T follicular helper cell (primary cell): ENCODE results near the gene ZNF79.

ENCODE experiments used
- DNase-seq: peaks from one replicate; pipeline ENCODE4 v3.0.0-alpha.2; 2020; ENCODE audit warnings: low read depth

Gene ZNF79

DNA sequence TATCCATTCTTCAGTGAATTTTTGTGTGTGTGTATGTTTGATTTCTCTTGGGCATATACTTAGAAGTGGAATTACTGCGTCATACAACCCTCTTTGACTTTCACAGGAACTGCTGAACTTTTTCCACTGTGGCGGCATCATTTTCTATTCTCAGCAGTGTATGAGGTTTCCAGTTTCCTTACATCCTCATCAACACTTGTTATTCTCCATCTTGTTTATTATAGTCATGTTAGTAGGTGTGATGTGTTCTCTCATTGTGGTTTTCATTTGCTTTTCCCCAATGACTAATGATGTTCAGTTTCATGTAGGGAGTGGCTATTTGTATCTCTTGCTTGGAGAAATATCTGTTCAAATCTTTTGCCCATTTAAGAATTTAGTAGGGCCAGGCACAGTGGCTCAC lies 2.6 kb downstream of the ZNF79 start:
- DNase-seq = no peak

GRCh38 chr9:127428348-127428747 lies 4.2 kb downstream of the ZNF79 start:
- no peak for DNase-seq

DNA sequence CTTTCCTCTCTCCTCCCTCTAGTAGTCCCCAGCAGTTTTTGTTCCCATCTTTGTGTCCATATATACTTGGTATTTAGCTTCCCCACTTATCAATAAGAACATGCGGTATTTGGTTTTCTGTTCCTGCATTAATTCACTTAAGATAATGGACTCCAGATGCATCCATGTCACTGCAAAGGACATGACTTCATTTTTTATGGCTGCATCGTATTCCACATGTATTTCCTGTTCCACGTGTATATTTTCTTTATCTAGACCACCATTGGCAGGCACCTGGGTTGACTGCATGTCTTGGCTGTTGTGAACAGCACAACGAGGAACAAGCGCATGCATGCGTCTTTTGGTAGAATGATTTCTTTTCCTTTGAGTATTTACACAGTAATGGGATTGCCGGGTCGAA lies 6.2 kb downstream of the ZNF79 start:
- DNase-seq = no peak

DNA sequence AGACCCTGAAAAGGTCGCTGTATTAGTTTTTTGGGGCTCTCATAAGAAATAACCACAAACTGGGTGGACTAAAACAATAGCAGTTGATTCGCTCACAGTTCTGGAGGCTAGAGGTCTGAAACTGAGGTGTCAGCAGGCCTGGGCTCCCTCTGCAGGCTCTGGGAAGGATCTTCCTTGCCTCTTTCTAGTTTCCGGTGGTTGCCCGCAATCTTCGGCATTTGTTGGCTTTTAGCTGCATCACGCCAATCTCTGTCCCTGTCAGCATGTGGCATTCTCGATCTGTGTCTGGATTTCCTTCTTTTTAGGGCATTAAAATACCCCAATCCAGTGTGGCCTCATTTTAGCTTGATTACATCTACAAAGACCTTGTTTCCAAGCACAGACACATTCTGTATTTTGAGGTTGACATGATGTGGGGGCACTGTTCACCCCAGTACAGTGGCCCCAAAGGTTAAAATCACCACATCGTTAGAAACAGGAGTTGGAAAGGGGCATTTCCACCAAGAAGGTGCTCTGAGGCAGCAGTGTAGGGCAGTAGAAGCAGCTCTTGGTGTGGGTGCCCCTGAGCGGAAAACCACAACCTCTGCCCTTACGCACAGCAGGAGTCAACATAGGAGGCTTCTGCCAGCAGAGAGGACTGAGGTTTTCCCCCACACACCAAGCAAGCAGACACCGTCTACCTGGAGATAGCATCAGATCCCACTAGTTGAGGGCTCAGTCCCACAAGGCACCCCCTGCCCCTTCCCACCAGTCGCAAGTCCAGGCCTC lies 13.5 kb downstream of the ZNF79 start:
- no peak for DNase-seq

- DNase-seq = no peak
Measured at GRCh38 chr9:127438394-127438793, 14.2 kb downstream of the ZNF79 start.

- DNase-seq = no peak
Measured at GRCh38 chr9:127444283-127444920, 20.2 kb downstream of the ZNF79 start.

- DNase-seq = no peak
Measured at GRCh38 chr9:127444921-127445850, 21.0 kb downstream of the ZNF79 start.

- DNase-seq = no peak
Measured at GRCh38 chr9:127445851-127446712, 21.9 kb downstream of the ZNF79 start.

- DNase-seq = no peak
Measured at GRCh38 chr9:127446713-127447415, 22.7 kb downstream of the ZNF79 start.

DNA sequence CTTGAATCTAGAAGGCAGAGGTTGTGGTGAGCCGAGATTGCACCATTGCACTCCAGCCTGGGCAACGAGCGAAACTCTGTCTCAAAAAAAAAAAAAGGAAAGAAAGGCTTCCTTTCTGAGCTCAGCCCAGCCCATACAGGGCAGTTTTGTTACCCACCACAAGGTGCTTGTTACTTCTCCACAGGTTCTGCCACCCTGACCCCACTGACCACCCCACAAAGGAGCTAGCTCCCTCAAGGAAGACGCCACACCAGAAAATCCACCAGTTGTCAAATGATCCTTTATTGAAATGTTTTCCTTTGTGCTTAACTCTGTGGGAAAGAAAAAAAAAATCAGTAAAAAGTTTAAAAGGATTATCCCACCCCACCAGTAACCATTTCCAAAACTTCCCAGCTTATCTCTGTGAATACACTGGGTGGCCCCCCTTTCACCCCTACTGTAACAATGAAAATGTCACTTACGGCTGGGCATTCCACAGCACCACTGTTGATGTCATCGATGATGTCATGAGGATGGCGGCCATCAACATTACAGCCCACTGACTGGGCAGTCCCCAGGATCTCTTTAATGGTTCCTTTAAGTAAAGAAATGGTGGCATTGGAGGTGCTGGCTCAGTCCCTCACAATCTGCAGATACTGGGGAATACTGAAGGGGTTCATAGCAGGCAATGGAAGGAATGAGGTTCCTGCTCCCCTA lies 23.4 kb downstream of the ZNF79 start:
- DNase-seq = no peak

GRCh38 chr9:127448112-127448805 lies 24.1 kb downstream of the ZNF79 start:
- DNase-seq = no peak

DNA sequence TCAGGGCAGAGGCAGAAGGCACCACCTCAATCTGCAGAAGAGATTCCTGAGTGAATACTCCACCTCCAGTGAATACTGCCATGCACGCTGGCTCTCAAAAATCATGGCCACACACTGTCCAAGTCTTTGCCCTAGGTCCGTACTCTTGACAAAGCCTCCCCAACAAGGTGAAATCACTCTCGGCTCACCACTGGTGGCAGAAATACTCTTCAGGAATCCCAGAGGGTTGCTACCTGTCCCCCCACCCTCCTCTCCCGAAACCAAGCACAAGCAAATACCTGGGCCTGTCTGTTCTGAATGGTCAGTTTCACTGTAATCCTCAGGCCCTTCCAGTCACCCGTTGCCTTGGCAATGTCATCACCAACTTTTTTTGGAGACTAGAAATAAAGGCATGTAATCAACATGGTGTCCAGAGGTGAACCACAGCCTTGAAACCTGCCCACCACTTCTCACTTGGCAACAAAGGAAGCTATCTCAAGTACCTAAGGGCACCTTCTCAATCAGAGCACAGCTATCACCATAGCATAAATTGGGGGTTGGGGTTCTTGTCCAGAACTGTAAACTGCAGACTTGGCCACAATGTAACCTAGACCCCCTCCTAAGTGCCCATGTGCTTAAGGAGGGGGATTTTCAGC lies 25.3 kb downstream of the ZNF79 start:
- no peak for DNase-seq

- no peak for DNase-seq
Measured at GRCh38 chr9:127450243-127450760, 26.1 kb downstream of the ZNF79 start.

DNA sequence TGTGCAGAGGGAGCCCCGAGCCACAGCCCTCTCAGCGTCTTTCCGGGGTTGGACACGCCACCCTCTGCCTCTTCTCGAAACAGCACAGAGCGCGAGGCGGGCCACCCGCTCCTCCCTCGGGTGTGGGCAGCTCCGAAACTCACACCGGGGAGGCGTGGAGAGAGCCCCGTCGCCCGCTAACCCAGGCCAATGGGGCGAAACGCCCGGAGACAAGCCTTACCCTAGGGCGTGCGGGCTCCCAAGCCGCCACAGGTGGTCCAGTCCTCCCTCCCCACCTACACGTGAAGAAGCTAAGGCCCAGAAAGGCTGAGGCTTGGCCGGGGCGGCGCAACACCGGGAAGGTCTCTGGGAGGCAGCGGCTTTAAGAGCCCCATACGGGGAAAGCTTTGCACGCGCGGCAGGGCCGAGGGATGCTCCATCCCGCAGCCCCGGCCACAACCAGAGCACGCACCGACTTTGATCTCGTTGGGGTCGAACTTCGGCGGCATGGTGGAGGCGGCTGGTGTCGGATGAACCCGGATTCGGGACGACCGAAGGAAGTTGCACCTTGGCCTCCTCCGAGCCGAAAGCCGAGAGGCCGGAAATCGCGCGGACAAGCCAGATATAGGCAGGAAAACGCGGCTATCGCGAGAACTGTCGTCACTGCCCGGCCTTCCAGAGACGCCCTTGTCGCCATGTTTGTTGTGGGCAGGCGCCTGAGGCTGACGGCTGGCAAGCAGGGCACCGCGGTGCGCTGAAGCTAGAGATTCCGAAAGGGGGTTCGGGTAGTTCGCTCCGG lies 26.8 kb downstream of the ZNF79 start, which contains the start of the genes LRSAM1 and RPL12:
Gene LRSAM1 (plus strand): TSS at position 681 of the 778 bp plus-strand sequence. CDS start 3,018 bp downstream, outside the sequence.
Gene RPL12 (minus strand): TSS at position 577 of the 778 bp plus-strand sequence. CDS start 89 bp downstream, at position 488.
- DNase-seq = peak; percentile 98

GRCh38 chr9:127451608-127451857 lies 27.4 kb downstream of the ZNF79 start:
- DNase-seq = no peak

DNA sequence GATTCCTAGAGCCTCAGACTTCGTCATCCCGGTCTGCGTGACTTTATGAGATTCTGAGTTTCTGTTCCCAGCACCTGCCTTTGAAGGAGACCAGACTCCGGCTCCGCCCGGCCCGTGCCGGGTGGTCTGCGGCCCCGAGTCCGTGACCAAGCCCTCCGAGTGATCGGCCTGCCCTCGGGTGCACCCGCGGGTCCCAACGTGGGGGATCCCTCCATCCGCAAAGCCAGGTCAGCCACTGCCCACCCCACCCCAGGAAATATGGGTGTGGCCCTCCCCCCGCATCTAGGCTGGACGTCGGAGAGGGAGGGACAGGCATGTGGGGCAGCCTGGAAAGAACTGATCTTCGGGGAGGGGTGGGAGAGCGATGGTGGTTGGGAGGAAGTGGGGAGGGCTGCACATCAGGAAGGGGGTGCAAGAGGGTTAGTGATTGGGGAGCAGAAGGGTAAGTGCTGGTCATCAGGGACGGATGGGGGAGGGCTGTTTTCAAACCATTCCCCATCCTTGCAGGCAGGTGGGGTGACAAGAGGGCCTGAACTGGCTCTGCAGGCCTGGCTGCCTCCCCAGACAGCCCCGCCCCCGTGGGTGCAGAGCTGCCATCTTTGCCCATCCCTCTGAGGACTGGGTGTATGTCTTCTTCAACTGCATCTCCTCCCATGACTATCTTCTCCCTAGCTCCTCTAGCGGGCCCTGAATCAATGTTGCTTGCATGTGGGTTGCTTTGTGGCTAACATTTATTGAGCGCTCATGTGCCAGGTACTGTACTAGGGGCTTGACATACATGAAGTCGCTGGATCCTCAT lies 27.9 kb downstream of the ZNF79 start:
- DNase-seq = no peak

- DNase-seq = no peak
Measured at GRCh38 chr9:127452691-127453090, 28.5 kb downstream of the ZNF79 start.
